RWPE1 (cell line): Measurements from ENCODE around the gene DSCAM.

Experiments
- CTCF ChIA-PET: fragments of 350-600 bp; sonication (Branson Sonifier 250); formaldehyde crosslinking; extraction: SDS; loops from one replicate; lab custom pipeline; 2021; lab: Yijun Ruan, JAX
- POLR2A ChIA-PET: fragments of 400-600 bp; formaldehyde crosslinking; extraction: SDS; loops from one replicate; lab custom pipeline; 2020; ENCODE audit warnings: antibody characterized with exemption; ENCODE audit not compliant: low non-redundant PET; lab: Yijun Ruan, JAX
- DNase-seq: peaks from one replicate; pipeline ENCODE4 v3.0.0; 2012; ENCODE audit warnings: low spot score
- H3K27ac ChIP-seq: fragments of 450-650 bp; 2 replicates; pipeline ENCODE4 v1.5.1; 2017
- CTCF ChIP-seq: fragments of 450-650 bp; conservative IDR thresholded peaks from 2 replicates; pipeline ENCODE4 v1.5.1; 2017; ENCODE audit warnings: low read depth, mild to moderate bottlenecking

DSCAM gene

GRCh38 chr21:40052276-40052675 is 794.7 kb downstream of the DSCAM start:
- no peak for DNase-seq
- TF ChIP-seq CTCF: no peak
- ChIA-PET CTCF (no interaction called here), POLR2A (no interaction called here)
- no peak overlapping the region for H3K27ac ChIP-seq

GRCh38 chr21:40051801-40052200 is 795.2 kb downstream of the DSCAM start:
- DNase-seq: no peak

GRCh38 chr21:40049931-40050290 is 797.0 kb downstream of the DSCAM start:
- no peak for DNase-seq
- no peak for TF ChIP-seq CTCF
- ChIA-PET POLR2A (no interaction called here), CTCF (no interaction called here)
- no peak overlapping the region for H3K27ac ChIP-seq

More at GRCh38 chr21:40051801-40052200, 795.2 kb downstream of the DSCAM start:
- TF ChIP-seq CTCF: no peak
- no peak overlapping the region for H3K27ac ChIP-seq
- CTCF ChIA-PET: no interaction called here
- POLR2A ChIA-PET: no interaction called here

- CTCF ChIA-PET: interaction anchor here (0.6 kb wide), 1 partner anchor 372 kb away, joined by 4 read pairs; no protein-coding TSS in a partner anchor
These were observed 797.7 kb downstream of the DSCAM start for GRCh38 chr21:40049031-40049930.

GRCh38 chr21:40047993-40048730 is 798.8 kb downstream of the DSCAM start:
- CTCF ChIA-PET: interaction anchor here (0.6 kb wide), 1 partner anchor 371 kb away, joined by 4 read pairs; no protein-coding TSS in a partner anchor
- POLR2A ChIA-PET: no interaction called here
- DNase-seq: no peak
- no peak overlapping the region for H3K27ac ChIP-seq
- no peak for TF ChIP-seq CTCF

More at GRCh38 chr21:40049031-40049930, 797.7 kb downstream of the DSCAM start:
- no peak for TF ChIP-seq CTCF
- no peak overlapping the region for H3K27ac ChIP-seq
- POLR2A ChIA-PET: no interaction called here
- DNase-seq: peak; percentile 34

GRCh38 chr21:40047211-40047610 is 799.7 kb downstream of the DSCAM start:
- POLR2A ChIA-PET: no interaction called here
- no peak for DNase-seq

More at GRCh38 chr21:40047211-40047610, 799.7 kb downstream of the DSCAM start:
- CTCF ChIA-PET: no interaction called here
- TF ChIP-seq CTCF: no peak
- no peak overlapping the region for H3K27ac ChIP-seq
